GM13977 (cell line): Measurements from ENCODE around the gene TMBIM6.
"Not testable (repeated sequence)": the region's sequence is repeated elsewhere in the genome, so short reads cannot be mapped to it uniquely, and the experiment has no call there.

ENCODE experiments used
- DNase-seq: peaks from one replicate; pipeline ENCODE4 v3.0.0; 2012; ENCODE audit warnings: low spot score
- in situ Hi-C: fragments of 300-500 bp; cut with MboI; formaldehyde crosslinking; loops from one replicate; pipeline ENCODE4 v1.12.0; 2022; ENCODE audit warnings: low sequenced_read_pairs, low pct_unique_long_range_greater_than_20kb, mixed read lengths, inconsistent platforms; ENCODE audit not compliant: unreplicated experiment
- TF ChIP-seq, protein P1 (sequence below): IDR thresholded peaks from 2 replicates; pipeline ENCODE4 v1.5.1; 2012; ENCODE audit warnings: mild to moderate bottlenecking, control low read depth; ENCODE audit not compliant: insufficient read depth; ENCODE audit errors: extremely low read depth, missing control alignments

The TMBIM6 gene

DNA sequence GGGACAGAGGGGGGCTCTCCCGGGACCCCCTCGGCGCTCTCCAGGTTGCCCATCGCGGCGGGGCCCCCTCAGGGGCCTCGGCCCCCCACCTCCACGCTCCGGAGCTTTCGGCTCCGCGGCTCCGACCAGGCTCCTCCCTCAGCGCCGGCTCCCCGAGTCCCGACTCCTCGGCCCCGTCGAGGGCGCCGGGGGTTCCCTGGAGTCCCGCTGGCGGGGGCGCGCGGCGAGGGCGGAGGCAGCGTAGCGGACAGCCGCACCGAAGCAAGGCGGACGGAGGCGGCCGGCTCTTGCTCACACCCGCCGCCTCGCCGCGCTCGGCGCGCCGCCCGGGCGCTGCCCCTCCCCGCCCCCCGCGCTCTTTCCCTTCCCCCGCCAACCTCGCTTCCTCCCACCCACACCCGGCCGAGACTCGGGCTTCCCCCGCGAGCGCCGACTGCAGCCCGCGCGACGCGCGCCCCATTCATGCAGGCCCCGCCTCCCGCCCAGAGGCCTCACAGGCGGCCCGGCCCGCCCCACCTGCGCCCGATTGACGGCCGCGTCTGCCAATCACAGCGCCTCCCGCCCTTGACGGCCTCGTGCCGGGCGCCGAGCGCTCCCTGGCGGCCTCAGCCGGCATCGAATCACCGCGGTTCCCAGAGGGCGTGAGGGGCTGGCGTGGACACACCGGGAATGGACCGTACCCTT is 34.1 kb upstream of the TMBIM6 start, which contains the start of gene FMNL3:
FMNL3 (minus strand) TSS at position 278 of the 684 bp plus-strand sequence; CDS start at position 53, 225 bp downstream.
- TF ChIP-seq, protein P1, sequence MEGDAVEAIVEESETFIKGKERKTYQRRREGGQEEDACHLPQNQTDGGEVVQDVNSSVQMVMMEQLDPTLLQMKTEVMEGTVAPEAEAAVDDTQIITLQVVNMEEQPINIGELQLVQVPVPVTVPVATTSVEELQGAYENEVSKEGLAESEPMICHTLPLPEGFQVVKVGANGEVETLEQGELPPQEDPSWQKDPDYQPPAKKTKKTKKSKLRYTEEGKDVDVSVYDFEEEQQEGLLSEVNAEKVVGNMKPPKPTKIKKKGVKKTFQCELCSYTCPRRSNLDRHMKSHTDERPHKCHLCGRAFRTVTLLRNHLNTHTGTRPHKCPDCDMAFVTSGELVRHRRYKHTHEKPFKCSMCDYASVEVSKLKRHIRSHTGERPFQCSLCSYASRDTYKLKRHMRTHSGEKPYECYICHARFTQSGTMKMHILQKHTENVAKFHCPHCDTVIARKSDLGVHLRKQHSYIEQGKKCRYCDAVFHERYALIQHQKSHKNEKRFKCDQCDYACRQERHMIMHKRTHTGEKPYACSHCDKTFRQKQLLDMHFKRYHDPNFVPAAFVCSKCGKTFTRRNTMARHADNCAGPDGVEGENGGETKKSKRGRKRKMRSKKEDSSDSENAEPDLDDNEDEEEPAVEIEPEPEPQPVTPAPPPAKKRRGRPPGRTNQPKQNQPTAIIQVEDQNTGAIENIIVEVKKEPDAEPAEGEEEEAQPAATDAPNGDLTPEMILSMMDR, result peak; percentile 96
- in situ Hi-C loops, result no loop called here
- DNase-seq, result peak; percentile 99

DNA sequence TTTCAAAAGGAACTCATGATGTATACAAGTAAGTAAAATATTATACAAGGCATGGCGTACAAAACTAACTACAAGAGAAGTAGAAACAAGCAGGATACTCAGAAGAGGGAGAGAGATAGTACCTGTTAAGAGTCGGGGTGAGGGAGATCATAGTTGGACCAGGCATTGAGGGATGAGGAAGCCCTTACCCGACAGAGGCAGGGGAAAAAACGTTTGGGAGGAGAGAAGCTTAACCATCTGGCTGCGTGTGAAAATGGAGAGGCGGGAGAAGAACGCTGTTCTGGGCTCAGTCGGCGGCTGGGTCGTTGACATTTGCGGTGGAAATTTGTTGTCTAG is 33.6 kb upstream of the TMBIM6 start:
- in situ Hi-C loops, result no loop called here

DNA sequence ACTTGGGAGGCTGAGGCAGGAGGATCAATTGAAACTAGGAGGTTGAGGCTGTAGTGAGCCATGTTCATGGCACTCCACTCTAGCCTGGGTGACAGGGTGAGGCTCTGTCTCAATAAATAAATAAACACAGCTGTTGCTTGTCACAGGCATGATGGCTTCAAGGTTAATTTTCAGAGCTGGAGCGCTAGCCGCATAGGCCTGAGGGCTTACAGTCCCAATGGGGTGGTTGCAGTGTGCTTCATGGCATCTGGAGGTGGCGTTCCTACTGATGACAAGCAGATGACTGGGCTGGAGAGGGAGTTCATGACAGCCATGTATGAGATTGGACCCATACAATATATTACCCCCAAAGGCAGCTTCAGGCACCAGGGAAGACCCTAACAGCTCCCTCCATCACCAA is 32.5 kb upstream of the TMBIM6 start:
- no peak for DNase-seq
- TF ChIP-seq, protein P1, result no peak
- in situ Hi-C loops, result no loop called here

More for the DNA sequence above, 33.6 kb upstream of the TMBIM6 start:
- DNase-seq, result no peak
- TF ChIP-seq, protein P1, result no peak

DNA sequence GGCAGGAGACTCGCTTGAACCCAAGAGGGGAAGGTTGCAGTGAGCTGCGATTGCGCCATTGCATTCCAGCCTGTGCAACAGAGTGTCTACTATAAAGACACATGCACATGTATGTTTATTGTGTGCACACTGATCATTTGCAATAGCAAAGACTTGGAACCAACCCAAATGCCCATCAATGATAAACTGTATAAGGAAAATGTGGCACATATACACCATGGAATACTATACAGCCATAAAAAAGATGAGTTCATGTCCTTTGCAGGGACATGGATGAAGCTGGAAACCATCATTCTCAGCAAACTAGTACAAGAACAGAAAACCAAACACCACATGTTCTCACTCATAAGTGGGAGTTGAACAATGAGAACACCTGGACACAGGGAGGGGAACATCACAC is 27.4 kb upstream of the TMBIM6 start:
- in situ Hi-C loops, DNase-seq: not testable (repeated sequence)

DNA sequence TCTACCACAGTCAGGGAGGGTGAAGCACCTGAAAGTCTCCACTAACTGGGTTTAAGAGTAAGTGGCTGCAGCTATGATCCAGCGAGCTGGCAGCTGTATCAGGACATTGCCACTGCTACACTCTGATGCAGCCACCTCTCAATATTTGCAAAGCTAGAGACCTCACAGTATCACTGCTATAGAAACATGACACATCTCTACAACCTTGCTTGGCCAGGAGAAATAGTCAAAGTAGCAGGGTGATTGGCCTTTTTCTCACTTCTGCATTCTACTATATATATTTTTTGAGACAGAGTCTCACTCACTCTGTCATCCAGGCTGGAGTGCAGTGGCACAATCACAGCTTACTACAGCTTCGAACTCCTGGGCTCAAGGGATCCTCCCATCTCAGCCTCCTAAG is 24.8 kb upstream of the TMBIM6 start:
- in situ Hi-C loops, result no loop called here

DNA sequence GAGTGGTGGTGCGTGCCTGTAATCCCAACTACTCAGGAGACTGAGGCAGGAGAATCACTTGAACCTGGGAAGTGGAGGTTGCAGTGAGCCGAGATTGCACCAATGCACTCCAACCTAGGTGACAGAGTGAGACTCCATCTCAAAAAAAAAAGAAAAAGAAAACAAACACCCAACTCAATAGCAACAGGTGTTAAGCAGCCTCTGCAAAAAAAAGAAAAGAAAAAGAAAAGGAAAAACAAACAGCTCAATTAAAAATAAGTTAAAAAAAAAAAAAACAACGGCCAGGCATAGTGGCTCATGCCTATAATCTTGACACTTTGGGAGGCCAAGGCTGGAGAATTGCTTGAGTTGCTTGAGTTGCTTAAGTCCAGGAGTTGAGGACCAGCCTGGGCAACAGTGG is 23.6 kb upstream of the TMBIM6 start:
- in situ Hi-C loops, DNase-seq: not testable (repeated sequence)

More for the DNA sequence above, 24.8 kb upstream of the TMBIM6 start:
- TF ChIP-seq, protein P1, result no peak
- DNase-seq, result peak; percentile 50

DNA sequence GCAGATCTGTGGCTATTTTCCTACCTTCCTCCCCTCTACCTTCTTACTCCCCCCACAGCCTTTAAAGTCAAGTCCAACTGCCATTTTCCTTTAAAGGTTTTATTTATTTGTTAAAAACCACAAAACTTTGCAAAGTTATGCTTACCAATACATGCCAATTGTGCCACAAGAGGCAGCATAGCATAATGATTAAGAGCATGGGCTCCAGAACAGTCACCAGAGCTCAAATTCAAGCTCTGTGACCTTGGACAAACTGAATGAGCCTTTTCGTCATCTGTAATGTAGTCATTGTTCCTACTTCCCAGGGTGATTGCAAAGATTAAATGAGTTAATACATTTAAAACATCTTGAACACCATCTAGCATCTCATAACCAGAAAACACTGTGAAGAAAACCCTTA is 21.1 kb upstream of the TMBIM6 start:
- in situ Hi-C loops, result no loop called here
- TF ChIP-seq, protein P1, result no peak
- no peak for DNase-seq

DNA sequence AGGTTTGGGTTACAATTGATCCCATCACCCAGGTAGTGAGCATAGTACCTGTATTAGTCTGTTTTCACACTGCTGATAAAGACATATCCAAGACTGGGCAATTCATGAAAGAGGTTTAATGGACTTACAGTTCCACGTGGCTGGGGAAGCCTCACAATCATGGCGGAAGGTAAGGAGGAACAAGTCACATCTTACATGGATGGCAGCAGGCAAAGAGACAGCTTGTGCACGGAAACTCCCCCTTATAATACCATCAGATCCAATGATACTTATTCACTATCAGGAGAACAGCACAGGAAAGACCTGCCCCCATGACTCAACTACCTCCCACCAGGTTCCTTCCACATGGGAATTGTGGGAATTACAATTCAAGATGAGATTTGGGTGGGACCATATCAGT is 20.0 kb upstream of the TMBIM6 start:
- in situ Hi-C loops, DNase-seq: not testable (repeated sequence)
